ENCODE measurements around the gene PPAT.
A peak's percentile ranks its signal among the peaks of the same experiment; 100 is the strongest.

Gene PPAT

DNA sequence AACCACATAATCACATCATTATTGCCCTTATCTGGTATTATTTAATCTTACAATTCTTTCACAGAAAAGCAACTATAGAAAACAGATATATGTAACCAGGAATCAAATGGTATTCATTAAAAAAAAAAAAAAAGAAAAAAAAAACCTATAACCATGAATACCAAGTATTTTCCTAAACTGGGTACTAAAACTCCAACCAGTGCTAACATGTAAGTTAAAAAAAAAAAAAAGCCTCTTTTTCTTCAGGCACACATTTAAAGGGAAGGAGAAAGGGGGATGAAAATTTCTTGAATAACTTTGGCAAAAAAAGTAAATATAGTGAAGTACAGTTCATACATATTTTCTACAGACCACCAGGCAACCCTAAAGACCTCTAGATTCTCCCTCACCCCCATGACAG, 2.1 kb downstream of the PPAT start:
- DNase-seq, result no peak

DNA sequence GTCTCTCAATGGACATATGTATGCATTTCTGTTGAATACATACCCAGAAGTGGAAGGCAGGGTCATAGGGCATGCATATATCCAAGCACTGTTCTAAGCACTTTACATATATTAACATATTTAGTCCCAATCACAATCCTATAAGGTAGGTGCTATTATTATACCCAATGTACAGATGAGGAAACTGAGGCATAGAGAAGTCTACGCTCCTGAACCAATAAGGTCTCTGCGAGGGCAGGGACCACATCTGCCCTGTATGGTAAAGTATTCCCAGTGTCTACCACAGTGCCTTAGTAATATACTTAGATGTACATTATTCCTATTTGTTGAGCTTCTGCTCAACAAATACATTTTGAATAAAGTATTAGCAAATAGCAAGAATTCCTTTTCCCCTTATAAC, 5.2 kb downstream of the PPAT start:
- no peak for DNase-seq

DNA sequence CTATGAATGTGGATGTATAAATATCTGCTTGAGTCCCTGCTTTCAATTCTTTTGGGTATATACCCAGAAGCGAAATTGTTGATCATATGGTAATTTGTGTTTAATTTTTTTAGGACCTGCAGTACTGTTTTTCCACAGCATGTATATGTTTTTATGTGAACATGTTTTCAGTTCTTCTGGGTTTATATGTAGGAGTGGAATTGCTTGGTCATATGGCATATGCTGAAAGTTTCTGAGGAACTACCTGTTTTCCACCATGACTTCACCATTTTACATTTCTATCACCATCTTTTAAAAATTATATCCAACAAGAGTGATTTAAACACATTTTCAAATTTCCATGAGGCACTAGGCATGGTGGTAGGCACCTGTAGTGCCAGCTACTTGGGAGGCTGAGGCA, 8.2 kb downstream of the PPAT start:
- DNase-seq, result no peak

GRCh38 chr4:56426273-56426672, 9.1 kb downstream of the PPAT start:
- no peak for DNase-seq

DNA sequence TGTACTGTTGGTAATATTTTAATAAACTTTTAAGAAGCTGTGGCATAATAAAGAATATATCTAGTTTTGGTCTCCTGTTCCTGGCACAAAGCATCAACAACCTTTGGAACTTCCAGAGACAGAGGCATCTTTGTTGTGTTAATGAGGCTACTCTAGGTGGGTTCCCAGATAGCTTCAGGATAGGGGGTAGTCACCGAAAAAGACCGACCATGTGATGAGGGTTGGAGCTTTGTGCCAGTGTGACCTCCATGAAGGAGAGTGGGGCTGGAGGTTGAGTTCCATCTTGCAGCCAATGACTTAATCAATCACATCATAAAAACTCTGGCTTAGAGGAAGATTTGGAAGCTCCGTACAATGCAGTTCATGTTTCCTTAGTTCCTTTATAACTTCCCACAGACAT, 9.9 kb downstream of the PPAT start:
- no peak for DNase-seq

- DNase-seq, result peak; percentile 49
Measured at GRCh38 chr4:56424697-56425514, 10.5 kb downstream of the PPAT start.

- DNase-seq, result no peak
Measured at GRCh38 chr4:56424176-56424575, 11.2 kb downstream of the PPAT start.

- DNase-seq, result no peak
Measured at GRCh38 chr4:56417396-56417795, 18.0 kb downstream of the PPAT start.

DNA sequence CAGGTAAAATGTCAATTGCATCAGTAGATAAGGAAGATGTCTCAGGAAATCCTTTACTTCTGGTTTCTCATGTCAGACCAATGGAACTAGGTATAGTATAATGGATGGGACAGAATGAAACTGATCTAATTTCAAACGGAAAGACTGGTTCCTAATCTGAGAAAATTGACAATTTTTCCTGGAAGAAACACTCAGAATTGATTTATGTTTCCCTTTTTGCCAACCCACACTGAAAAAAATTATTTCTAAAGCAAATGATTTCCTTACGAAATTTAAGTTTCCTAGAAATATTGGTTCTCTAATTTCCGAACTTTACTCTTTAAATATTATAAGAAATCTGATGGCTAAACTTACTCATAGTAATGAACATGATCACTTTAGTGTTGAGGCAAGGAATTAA, 19.1 kb downstream of the PPAT start:
- DNase-seq, result no peak

GRCh38 chr4:56414135-56414670, 21.2 kb downstream of the PPAT start:
- DNase-seq, result no peak

DNA sequence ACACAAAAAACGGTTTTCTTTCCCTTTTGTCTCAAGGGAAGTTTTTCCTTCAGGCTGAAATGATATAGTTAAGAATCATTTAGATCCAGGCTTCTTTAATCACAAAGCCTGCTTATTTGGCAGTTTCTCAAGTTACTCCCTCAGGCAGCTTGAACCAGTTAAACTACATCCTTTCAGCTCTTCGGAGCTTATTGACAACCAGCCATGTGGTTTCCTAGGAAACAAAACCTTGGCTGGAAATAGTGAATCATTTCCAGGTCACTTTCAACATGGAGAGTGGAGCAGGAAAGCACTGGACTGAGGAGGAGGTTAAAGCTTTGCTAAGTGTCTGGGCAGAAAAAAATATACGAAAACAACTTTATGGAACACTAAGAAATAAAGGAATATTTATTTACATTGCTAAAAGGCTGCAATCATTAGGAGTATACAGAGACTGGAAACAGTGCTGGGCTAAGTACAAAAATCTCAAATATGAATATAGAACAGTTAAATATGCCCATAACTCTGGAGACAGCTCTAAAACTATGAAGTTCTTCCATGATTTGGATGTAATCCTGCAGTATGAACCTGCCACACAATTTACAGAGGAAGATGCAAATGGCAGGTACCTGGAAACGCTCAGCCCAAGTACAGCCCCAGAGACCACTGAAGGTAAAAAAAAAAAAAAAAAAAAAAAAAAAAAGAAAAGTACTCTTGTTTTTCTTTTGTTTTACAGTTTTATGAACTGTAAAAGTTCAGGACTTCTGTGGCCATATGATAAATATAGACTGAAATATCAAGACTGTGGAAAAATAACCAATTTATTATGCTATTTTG, 25.0 kb downstream of the PPAT start:
- peak; percentile 19 for DNase-seq

DNA sequence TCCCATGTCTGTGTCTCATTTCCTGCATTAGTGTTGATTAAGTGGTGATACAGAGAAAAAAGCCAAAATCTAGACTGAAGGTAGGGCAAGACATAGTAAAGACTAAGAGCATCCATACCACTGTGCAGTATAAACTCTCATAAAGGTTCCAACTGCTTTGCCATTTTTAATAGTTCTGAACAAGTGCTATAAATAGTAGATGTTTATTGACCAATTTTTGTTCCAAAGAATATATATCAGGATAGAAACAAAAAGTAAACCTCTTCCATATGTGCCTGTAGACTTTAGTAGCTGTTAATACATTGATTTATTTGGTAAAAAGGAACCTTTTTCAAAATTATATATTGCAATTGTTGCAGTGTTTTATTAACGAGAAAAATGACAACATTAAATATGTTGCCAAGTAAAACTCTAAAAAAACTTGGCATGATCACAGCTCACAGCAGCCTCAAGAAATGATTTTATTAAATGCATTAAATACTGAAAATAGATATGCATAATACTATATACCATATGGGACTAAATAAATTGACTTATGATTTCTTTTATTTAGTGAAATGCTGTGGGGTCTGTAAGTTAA, 25.8 kb downstream of the PPAT start:
- DNase-seq, result no peak

GRCh38 chr4:56408978-56409377, 26.4 kb downstream of the PPAT start:
- DNase-seq, result no peak

DNA sequence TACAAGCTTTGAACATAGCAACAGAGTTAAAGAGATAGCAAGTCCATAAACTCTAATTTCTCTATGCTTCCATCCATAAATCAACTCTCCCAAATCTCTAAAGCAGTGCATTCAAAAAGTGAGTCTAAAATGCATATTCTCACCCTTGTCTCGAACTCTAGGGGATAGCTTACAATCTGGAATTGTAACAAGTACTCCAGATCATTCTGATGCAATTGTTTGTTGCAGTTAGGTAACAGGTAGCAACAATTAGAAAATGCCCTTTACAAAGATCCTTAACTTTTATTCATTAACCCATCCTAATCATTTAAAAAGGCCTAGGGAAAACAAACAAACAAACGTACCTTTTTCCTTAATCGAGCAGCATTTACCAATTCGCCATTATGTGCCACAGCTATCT, 29.3 kb downstream of the PPAT start:
- DNase-seq, result no peak

DNA sequence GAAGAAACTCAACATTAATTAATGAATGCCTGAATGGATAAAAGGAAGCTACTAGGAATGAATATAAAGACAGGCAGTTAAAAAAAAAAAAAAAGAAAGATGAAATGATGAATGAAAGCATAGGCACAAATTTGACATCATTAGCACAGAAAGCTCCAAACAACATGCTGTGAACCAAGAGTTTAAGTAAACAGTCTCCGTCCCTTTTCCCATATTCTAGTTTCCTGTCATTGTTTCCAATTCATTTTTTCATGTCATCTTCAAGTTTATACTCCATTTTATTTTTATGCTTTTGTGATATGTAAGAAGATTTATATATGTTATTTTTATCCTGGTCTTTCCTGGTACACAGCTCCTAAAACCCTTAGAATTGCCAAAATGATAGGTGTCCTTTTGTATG, 30.4 kb downstream of the PPAT start:
- DNase-seq, result no peak

DNA sequence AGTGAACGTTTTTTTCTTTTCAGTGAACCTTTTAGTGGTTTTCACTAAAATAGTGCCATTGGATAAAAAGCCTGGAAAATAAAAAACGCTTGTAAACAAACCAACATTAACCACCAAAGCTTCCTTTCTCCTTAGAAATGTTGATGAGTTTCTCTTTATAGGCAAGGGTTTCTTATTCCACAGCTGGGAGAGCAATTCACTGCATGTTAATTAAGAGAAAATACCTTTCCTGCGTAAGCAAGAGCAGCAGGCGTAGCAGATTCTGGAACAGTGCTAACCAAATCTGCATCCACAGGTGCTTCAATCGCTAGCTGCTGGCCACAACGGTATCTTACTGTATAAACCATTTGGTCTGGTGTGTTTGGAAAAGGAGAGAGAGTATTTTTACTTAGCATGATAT, 34.9 kb downstream of the PPAT start:
- no peak for DNase-seq

DNA sequence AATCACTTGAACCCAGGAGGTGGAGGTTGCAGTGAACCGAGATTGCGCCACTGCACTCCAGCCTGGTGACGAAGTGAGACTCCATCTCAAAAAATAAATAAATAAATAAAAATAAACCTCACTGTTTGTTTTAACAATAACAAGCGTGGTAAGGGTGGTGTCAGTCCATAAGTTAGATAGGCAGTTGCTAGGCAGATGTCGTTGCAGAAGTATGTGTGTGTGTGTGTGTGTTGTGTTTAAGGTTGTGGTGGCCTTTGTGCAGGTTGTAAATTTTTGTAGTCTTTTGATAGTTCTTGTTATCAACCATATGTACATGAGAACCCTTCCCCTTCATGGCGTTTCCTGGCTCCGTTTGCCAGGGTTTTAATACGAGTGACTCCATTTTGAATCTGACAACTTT, 44.1 kb downstream of the PPAT start:
- no peak for DNase-seq

- no peak for DNase-seq
Measured at GRCh38 chr4:56389558-56389957, 45.9 kb downstream of the PPAT start.

DNA sequence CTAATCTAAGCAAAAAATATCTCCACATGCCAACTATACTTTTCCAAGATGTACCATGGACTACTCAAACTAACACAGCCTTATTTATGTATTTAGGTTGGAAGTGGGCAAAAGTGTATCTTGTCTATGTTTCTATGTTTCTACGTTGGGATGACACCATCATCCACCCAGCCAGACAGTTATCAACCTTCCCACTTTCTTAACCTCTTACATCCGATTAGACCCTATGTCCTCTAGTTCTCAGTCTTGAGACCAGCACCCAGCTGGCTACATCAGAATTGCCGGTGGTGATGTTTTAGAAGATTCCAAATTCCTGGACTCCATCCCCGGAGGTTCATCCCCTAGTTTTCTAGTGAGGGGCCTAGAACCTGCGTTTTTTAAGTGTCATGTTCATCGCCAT, 47.1 kb downstream of the PPAT start:
- DNase-seq, result no peak

- DNase-seq, result peak; percentile 92
Measured at GRCh38 chr4:56387023-56388001, 48.1 kb downstream of the PPAT start, which contains the start of gene AASDH. TSS of gene AASDH (minus strand) at chr4:56387491. CDS start at chr4:56384299, 3,192 bp downstream.

- no peak for DNase-seq
Measured at GRCh38 chr4:56386091-56386490, 49.3 kb downstream of the PPAT start.

GRCh38 chr4:56375458-56375857, 60.0 kb downstream of the PPAT start:
- DNase-seq, result no peak

All from inflammatory macrophage treated with lipopolysaccharide for 4 hours (primary cell).